Measurements from ENCODE around the gene VASH2. TPM values are rescaled to one million over a fixed set of nuclear protein-coding genes. Genes with fewer than 3 reads are reported as not detected.

VASH2 gene
- total and polyA plus RNA-seq, 10 donors: 0.33 to 2.6 (median 0.95) TPM

DNA sequence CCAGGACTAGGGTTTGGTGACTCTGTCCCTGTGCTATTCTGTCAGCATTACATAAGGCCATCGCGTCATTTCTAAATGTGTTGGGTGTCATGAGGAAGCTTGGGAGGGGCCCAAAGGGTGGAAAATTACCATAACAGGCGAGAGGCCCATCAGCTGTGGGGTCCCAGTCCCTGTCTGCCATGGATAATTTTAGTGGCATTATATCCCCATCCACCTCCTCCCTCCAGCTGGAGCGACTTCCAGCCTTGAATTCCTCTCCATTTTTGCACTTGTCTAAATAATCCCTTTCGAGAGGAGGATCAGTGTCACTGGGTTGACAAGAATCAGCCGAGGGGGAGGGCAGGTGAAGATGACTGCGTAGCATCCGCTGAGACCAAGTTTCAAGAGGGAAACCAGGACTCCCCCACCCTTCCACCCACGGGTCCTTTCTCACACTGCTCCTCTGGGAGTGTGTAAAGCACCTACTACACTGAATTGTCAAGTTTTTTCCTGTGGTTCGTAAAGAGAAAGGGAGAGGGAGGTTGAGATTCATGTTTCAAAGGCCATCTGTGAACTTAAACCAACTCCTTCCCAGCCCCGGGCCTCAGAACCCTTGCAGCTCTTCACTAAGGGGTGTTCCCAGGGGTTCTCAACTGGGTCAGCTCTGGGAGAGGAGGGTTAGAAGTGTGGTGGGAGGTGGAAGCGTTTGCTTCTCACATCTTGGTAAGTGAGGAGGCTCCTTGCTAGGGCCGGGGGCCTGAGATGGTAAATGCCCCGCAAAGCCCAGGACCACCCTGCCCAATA, 29.2 kb downstream of the VASH2 start:
- TF ChIP-seq POLR2AphosphoS5 (IDR thresholded peaks at IDR 0.05): no peak
- TF ChIP-seq POLR2A (IDR thresholded peaks at IDR 0.05): no peak
- TF ChIP-seq, protein P1, sequence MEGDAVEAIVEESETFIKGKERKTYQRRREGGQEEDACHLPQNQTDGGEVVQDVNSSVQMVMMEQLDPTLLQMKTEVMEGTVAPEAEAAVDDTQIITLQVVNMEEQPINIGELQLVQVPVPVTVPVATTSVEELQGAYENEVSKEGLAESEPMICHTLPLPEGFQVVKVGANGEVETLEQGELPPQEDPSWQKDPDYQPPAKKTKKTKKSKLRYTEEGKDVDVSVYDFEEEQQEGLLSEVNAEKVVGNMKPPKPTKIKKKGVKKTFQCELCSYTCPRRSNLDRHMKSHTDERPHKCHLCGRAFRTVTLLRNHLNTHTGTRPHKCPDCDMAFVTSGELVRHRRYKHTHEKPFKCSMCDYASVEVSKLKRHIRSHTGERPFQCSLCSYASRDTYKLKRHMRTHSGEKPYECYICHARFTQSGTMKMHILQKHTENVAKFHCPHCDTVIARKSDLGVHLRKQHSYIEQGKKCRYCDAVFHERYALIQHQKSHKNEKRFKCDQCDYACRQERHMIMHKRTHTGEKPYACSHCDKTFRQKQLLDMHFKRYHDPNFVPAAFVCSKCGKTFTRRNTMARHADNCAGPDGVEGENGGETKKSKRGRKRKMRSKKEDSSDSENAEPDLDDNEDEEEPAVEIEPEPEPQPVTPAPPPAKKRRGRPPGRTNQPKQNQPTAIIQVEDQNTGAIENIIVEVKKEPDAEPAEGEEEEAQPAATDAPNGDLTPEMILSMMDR (IDR thresholded peaks at IDR 0.05 in 8 of 11, conservative IDR thresholded peaks at IDR 0.05 in 3 of 11): no peak

DNA sequence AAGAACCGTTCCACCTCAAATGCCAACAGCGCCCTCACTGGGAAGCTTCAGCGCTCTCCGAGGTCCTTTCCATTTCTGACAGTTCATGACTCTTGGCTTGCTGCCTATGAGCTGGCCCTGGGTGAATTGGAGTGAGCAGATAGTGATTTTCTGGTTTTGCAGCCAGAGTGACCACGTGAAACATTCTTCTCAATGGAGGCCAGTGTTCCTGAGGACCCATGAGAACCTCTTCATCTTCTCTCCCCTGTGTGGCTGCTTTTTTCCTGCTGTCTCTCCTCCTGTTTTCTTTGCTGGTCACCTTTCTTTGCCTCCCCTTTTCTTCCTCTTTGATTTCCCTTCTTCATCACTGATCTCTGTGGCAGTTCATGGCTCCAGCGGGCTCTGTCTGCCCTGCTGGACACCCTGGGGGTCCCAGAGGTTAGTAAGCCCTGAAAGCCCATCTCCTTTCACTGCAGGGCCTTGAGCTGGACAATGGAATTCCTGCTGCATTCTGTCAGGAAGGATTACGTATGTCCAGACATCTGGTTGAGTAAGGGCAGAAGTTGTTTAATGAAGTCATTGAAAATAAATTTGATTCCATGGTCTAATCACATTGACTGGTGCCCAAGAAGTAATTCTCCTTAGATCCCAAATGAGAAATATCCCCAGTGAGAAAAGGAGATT, 29.9 kb downstream of the VASH2 start:
- Histone ChIP-seq H3K9me3 (no peaks in the 10 kb centered on the region), H3K4me3 (no peak overlapping the region), H3K4me1 (no peaks in the 10 kb centered on the region), H3K27ac (no peak overlapping the region), H3K27me3 (replicated peaks in 1 of 7) (no peaks in the 10 kb centered on the region), H3K36me3 (no peaks in the 10 kb centered on the region)
- WGBS, 5 donors: 82 to 89% (median 85%) methylated on average over 7 of the region's 7 CpGs
- DNase-seq: no peak
- intact Hi-C loops (cut with DNase I; ENCODE audit: low total_unique reads): no loop called here
- TF ChIP-seq, protein P1 (IDR thresholded peaks at IDR 0.05 in 8 of 11, conservative IDR thresholded peaks at IDR 0.05 in 3 of 11): no peak
- TF ChIP-seq POLR2AphosphoS5 (IDR thresholded peaks at IDR 0.05) (no peak), POLR2A (IDR thresholded peaks at IDR 0.05) (no peak)

More for the DNA sequence above, 29.2 kb downstream of the VASH2 start:
- intact Hi-C loops (cut with DNase I; ENCODE audit: low total_unique reads): no loop called here
- no peaks in the 10 kb centered on the region for H3K36me3 ChIP-seq
- no peaks in the 10 kb centered on the region for H3K27me3 ChIP-seq (replicated peaks in 1 of 7)
- no peaks in the 10 kb centered on the region for H3K9me3 ChIP-seq
- no peak overlapping the region for H3K4me3 ChIP-seq
- no peaks in the 10 kb centered on the region for H3K4me1 ChIP-seq
- no peak overlapping the region for H3K27ac ChIP-seq
- WGBS, 5 donors: 72 to 85% (median 79%) methylated on average over 14 of the region's 14 CpGs
- no peak for DNase-seq

DNA sequence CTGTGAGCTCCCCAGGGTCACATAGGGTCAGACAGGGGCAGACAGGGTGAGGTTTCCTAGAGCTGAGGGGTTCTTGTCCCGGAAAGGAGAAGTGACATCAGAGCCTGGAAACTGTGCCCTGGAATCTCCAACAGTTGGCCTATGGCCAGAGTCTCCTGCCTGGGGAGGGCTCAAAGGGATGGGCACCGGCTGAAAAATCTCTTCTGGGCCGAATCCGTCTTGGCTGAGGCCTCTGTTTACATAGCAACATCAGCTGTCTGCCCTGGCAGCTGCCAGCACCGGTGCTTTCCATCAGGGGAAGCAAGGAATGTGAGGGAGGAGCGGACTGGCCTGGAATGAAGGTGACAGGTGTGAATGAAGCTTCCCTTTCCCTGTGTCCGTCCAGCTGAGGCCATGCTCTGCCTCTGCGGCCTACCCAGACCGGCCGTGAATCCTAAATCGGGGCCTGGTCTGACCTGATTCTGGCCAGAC, 30.7 kb downstream of the VASH2 start:
- Histone ChIP-seq H3K9me3 (no peaks in the 10 kb centered on the region), H3K27ac (no peak overlapping the region), H3K4me3 (no peak overlapping the region), H3K36me3 (no peaks in the 10 kb centered on the region), H3K27me3 (replicated peaks in 1 of 7) (no peaks in the 10 kb centered on the region), H3K4me1 (no peaks in the 10 kb centered on the region)
- TF ChIP-seq POLR2A (IDR thresholded peaks at IDR 0.05): no peak
- TF ChIP-seq POLR2AphosphoS5 (IDR thresholded peaks at IDR 0.05): no peak
- TF ChIP-seq, protein P1 (IDR thresholded peaks at IDR 0.05 in 8 of 11, conservative IDR thresholded peaks at IDR 0.05 in 3 of 11): no peak
- no peak for DNase-seq
- intact Hi-C loops (cut with DNase I; ENCODE audit: low total_unique reads): no loop called here
- 75 to 85% (median 83%) methylated on average over 11 of the region's 11 CpGs for WGBS, 5 donors

Data from spleen (tissue), 11 donors.